Hindlimb muscle (tissue), 1 donor: ENCODE results near the gene TSPAN5. TPM values are rescaled to one million over a fixed set of nuclear protein-coding genes. Genes with fewer than 3 reads are reported as not detected.

ENCODE experiments used
- DNase-seq: peaks from one replicate; pipeline ENCODE4 v3.0.0-alpha.2; 2013
- polyA plus RNA-seq: library from polyadenylated mRNA; unstranded; fragments of 120-200 nt; gene quantifications from one replicate; pipeline ENCODE4 v1.2.1, GENCODE V29; 2013; ENCODE audit not compliant: insufficient read length

The TSPAN5 gene
- polyA plus RNA-seq, 1 donor: 12.4 TPM

- DNase-seq: no peak
These were observed 14.9 kb upstream of the TSPAN5 start for GRCh38 chr4:98673288-98673644.

GRCh38 chr4:98672583-98673287 is 14.3 kb upstream of the TSPAN5 start:
- DNase-seq: no peak

- no peak for DNase-seq
These were observed 12.7 kb upstream of the TSPAN5 start for GRCh38 chr4:98671131-98671530.

- no peak for DNase-seq
These were observed 11.8 kb upstream of the TSPAN5 start for GRCh38 chr4:98670186-98670585.

- no peak for DNase-seq
These were observed 11.2 kb upstream of the TSPAN5 start for GRCh38 chr4:98669577-98669976.

- no peak for DNase-seq
These were observed 6.5 kb upstream of the TSPAN5 start for GRCh38 chr4:98664959-98665358.

- no peak for DNase-seq
These were observed 5.0 kb upstream of the TSPAN5 start for GRCh38 chr4:98663226-98664006.

- no peak for DNase-seq
These were observed 4.3 kb upstream of the TSPAN5 start for GRCh38 chr4:98662626-98663225.

GRCh38 chr4:98662055-98662453 is 3.6 kb upstream of the TSPAN5 start:
- no peak for DNase-seq

- no peak for DNase-seq
These were observed 3.1 kb upstream of the TSPAN5 start for GRCh38 chr4:98661371-98662054.

- no peak for DNase-seq
These were observed 1.5 kb upstream of the TSPAN5 start for GRCh38 chr4:98659741-98660462.

GRCh38 chr4:98659106-98659592 is 738 bp upstream of the TSPAN5 start:
- DNase-seq: no peak

GRCh38 chr4:98657531-98658286 is 702 bp downstream of the TSPAN5 start:
- peak; percentile 53 for DNase-seq

GRCh38 chr4:98656886-98657285 is 1.5 kb downstream of the TSPAN5 start:
- no peak for DNase-seq

- DNase-seq: no peak
These were observed 2.0 kb downstream of the TSPAN5 start for GRCh38 chr4:98656443-98656842.

- no peak for DNase-seq
These were observed 4.2 kb downstream of the TSPAN5 start for GRCh38 chr4:98653890-98654867.

- DNase-seq: no peak
These were observed 5.4 kb downstream of the TSPAN5 start for GRCh38 chr4:98652996-98653395.

GRCh38 chr4:98648602-98649001 is 9.8 kb downstream of the TSPAN5 start:
- DNase-seq: no peak

- no peak for DNase-seq
These were observed 12.0 kb downstream of the TSPAN5 start for GRCh38 chr4:98646422-98646821.

GRCh38 chr4:98645527-98645926 is 12.9 kb downstream of the TSPAN5 start:
- no peak for DNase-seq
